PC-9 (cell line): Measurements from ENCODE around the gene DHRS4. TPM values are rescaled to one million over a fixed set of nuclear protein-coding genes. Genes with fewer than 3 reads are reported as not detected.

Experiments used
- BruUV-seq: library from RNA; stranded (reverse); fragments of 400-500 nt; replicated peaks from 2 replicates; lab custom pipeline; 2021; lab: Mats Ljungman, UMichigan
- CTCF ChIA-PET: fragments of 300-600 bp; sonication (Branson Sonifier 250); formaldehyde crosslinking; loops from one replicate; lab custom pipeline; 2022; ENCODE audit warnings: antibody characterized with exemption; lab: Charles Lee
- POLR2A ChIA-PET: fragments of 300-600 bp; sonication (Branson Sonifier 250); formaldehyde crosslinking; loops from one replicate; lab custom pipeline; 2022; ENCODE audit warnings: antibody characterized with exemption; ENCODE audit not compliant: unreplicated experiment; lab: Charles Lee
- DNase-seq, 2 experiments: peaks; one replicate each; pipeline versions ENCODE4 v3.0.0 to v3.0.0-alpha.2; 2015 to 2022; ENCODE audit warnings: mixed read lengths in 1 of 2
- H2AFZ ChIP-seq: fragments of 200-600 bp; sonication (generic); 2 replicates; pipeline ENCODE4 v1.8.1; 2017; ENCODE audit warnings: antibody characterized with exemption
- H3F3A ChIP-seq: fragments of 200-600 bp; sonication (generic); 2 replicates; pipeline ENCODE4 v1.8.1; 2017; ENCODE audit warnings: antibody characterized with exemption, mild to moderate bottlenecking, low read depth; ENCODE audit not compliant: insufficient read depth
- H3K27ac ChIP-seq: fragments of 200-600 bp; sonication (generic); 2 replicates; pipeline ENCODE4 v1.6.1; 2016; ENCODE audit warnings: mixed run types
- H3K27me3 ChIP-seq: fragments of 200-600 bp; sonication (generic); 2 replicates; pipeline ENCODE4 v1.6.1; 2016; ENCODE audit warnings: low read depth, mixed run types; ENCODE audit not compliant: insufficient read depth
- H3K36me3 ChIP-seq: fragments of 200-600 bp; sonication (generic); 2 replicates; pipeline ENCODE4 v1.6.1; 2016; ENCODE audit warnings: low read depth, mixed run types
- H3K4me1 ChIP-seq: fragments of 200-600 bp; sonication (generic); replicated peaks from 2 replicates; pipeline ENCODE4 v1.6.1; 2016; ENCODE audit warnings: mixed run types; ENCODE audit not compliant: insufficient read depth
- H3K4me2 ChIP-seq: fragments of 200-600 bp; sonication (generic); 2 replicates; pipeline ENCODE4 v1.6.1; 2017; ENCODE audit warnings: mixed run types
- H3K4me3 ChIP-seq: fragments of 200-600 bp; sonication (generic); 2 replicates; pipeline ENCODE4 v1.6.1; 2016; ENCODE audit warnings: mixed run types
- H3K79me2 ChIP-seq: fragments of 200-600 bp; sonication (generic); 2 replicates; pipeline ENCODE4 v1.6.1; 2017; ENCODE audit warnings: low read depth, mixed run types
- H3K9me2 ChIP-seq: fragments of 200-600 bp; sonication (generic); 2 replicates; pipeline ENCODE4 v1.8.1; 2017; ENCODE audit warnings: mild to moderate bottlenecking; ENCODE audit not compliant: insufficient read depth
- H3K9me3 ChIP-seq: fragments of 200-600 bp; sonication (generic); 2 replicates; pipeline ENCODE4 v1.8.1; 2016; ENCODE audit warnings: low read depth; ENCODE audit not compliant: insufficient read depth
- H4K20me1 ChIP-seq: fragments of 200-600 bp; sonication (generic); 2 replicates; pipeline ENCODE4 v1.8.1; 2017; ENCODE audit not compliant: insufficient read depth
- CTCF ChIP-seq: fragments of 200-600 bp; sonication (generic); conservative IDR thresholded peaks from 2 replicates; pipeline ENCODE4 v1.6.1; 2017; ENCODE audit warnings: mixed run types, antibody characterized with exemption, mild to moderate bottlenecking, moderate library complexity
- EZH2 ChIP-seq: fragments of 200-600 bp; sonication (generic); IDR thresholded peaks from 2 replicates; pipeline ENCODE4 v1.8.0; 2017; ENCODE audit warnings: antibody characterized with exemption, low read depth
- intact Hi-C: fragments of 100-400 bp; cut with micrococcal nuclease; formaldehyde crosslinking; loops from one replicate; pipeline ENCODE4 v1.10.0; 2022; ENCODE audit not compliant: unreplicated experiment
- total RNA-seq: library from RNA; stranded (reverse); gene quantifications from 2 replicates; pipeline ENCODE4 v1.2.3, GENCODE V29; 2021

The DHRS4 gene
- total RNA-seq, 1 experiment from 2014 or later: 17.6 TPM

GRCh38 chr14:23937203-23937602 lies 16.4 kb upstream of the DHRS4 start:
- Histone ChIP-seq H3K27ac (no peak overlapping the region), H3K4me1 (no peaks in the 10 kb centered on the region), H3F3A (no peaks in the 10 kb centered on the region), H3K4me3 (no peak overlapping the region), H3K4me2 (no peak overlapping the region), H3K9me2 (no peaks in the 10 kb centered on the region), H4K20me1 (no peaks in the 10 kb centered on the region), H3K27me3 (no peaks in the 10 kb centered on the region), H2AFZ (no peak overlapping the region), H3K9me3 (no peaks in the 10 kb centered on the region), H3K79me2 (no peaks in the 10 kb centered on the region), H3K36me3 (no peaks in the 10 kb centered on the region)
- DNase-seq: no peak
- TF ChIP-seq CTCF: no peak
- intact Hi-C loops: no loop called here
- CTCF ChIA-PET: no interaction called here
- POLR2A ChIA-PET: interaction anchor here (0.7 kb wide), 1 partner anchor 603 kb away, joined by 4 read pairs; no protein-coding TSS in a partner anchor
- BruUV-seq: no TSS peak

- intact Hi-C loops: no loop called here
- no peaks in the 10 kb centered on the region for H3K9me2 ChIP-seq
- no peaks in the 10 kb centered on the region for H3F3A ChIP-seq
- POLR2A ChIA-PET: no interaction called here
- CTCF ChIA-PET: no interaction called here
- H3K79me2 ChIP-seq: no peaks in the 10 kb centered on the region
- no peaks in the 10 kb centered on the region for H3K27me3 ChIP-seq
- no peak overlapping the region for H3K4me3 ChIP-seq
- H3K9me3 ChIP-seq: no peaks in the 10 kb centered on the region
- H3K27ac ChIP-seq: no peak overlapping the region
- no peaks in the 10 kb centered on the region for H4K20me1 ChIP-seq
- BruUV-seq: no TSS peak
- no peak for TF ChIP-seq EZH2
- no peak for TF ChIP-seq CTCF
- no peak overlapping the region for H3K4me2 ChIP-seq
- no peaks in the 10 kb centered on the region for H3K36me3 ChIP-seq
- H2AFZ ChIP-seq: no peak overlapping the region
- no peak for DNase-seq
- H3K4me1 ChIP-seq: 0 out of 2 replicates have a peak, but pooled peaks cover under 1% of the 10 kb centered on the region
Observed at GRCh38 chr14:23938823-23939222, 14.7 kb upstream of the DHRS4 start.

GRCh38 chr14:23939607-23940326 lies 13.8 kb upstream of the DHRS4 start:
- intact Hi-C loops: no loop called here

More at GRCh38 chr14:23939607-23940326, 13.8 kb upstream of the DHRS4 start:
- H3K4me1 ChIP-seq: peaks cover 8% of the 10 kb centered on the region; the same call in 1 of the 2 replicates
- no peaks in the 10 kb centered on the region for H3K9me3 ChIP-seq
- H3K36me3 ChIP-seq: no peaks in the 10 kb centered on the region
- no peak for DNase-seq
- H3K27me3 ChIP-seq: no peaks in the 10 kb centered on the region
- BruUV-seq: no TSS peak
- no peak overlapping the region for H2AFZ ChIP-seq
- H3K27ac ChIP-seq: no peak overlapping the region
- H3K4me3 ChIP-seq: no peak overlapping the region
- TF ChIP-seq CTCF: no peak
- no peak for TF ChIP-seq EZH2
- CTCF ChIA-PET: no interaction called here
- no peak overlapping the region for H3K4me2 ChIP-seq
- H3K9me2 ChIP-seq: no peaks in the 10 kb centered on the region
- H3K79me2 ChIP-seq: no peaks in the 10 kb centered on the region
- H4K20me1 ChIP-seq: no peaks in the 10 kb centered on the region
- POLR2A ChIA-PET: no interaction called here
- H3F3A ChIP-seq: no peaks in the 10 kb centered on the region
